Measurements from ENCODE around the gene SEMA3A.

Gene SEMA3A

GRCh38 chr7:84027678-84028077 is 166.9 kb downstream of the SEMA3A start:
- DNase-seq (ENCODE audit: low spot score): no peak
- no peak for TF ChIP-seq CTCF (IDR thresholded peaks at IDR 0.05; ENCODE audit: extremely low read depth, insufficient read depth, missing control alignments)
- in situ Hi-C loops (cut with MboI; ENCODE audit: low pct_unique_long_range_greater_than_20kb, low sequenced_read_pairs, unreplicated experiment): no loop called here

GRCh38 chr7:84025332-84025927 is 169.2 kb downstream of the SEMA3A start:
- no peak for TF ChIP-seq CTCF (IDR thresholded peaks at IDR 0.05; ENCODE audit: extremely low read depth, insufficient read depth, missing control alignments)
- no peak for DNase-seq (ENCODE audit: low spot score)
- in situ Hi-C loops (cut with MboI; ENCODE audit: low pct_unique_long_range_greater_than_20kb, low sequenced_read_pairs, unreplicated experiment): no loop called here

GRCh38 chr7:84022684-84023308 is 171.8 kb downstream of the SEMA3A start:
- no peak for TF ChIP-seq CTCF (IDR thresholded peaks at IDR 0.05; ENCODE audit: extremely low read depth, insufficient read depth, missing control alignments)
- DNase-seq (ENCODE audit: low spot score): no peak
- in situ Hi-C loops (cut with MboI; ENCODE audit: low pct_unique_long_range_greater_than_20kb, low sequenced_read_pairs, unreplicated experiment): no loop called here

- in situ Hi-C loops (cut with MboI; ENCODE audit: low pct_unique_long_range_greater_than_20kb, low sequenced_read_pairs, unreplicated experiment): no loop called here
- DNase-seq (ENCODE audit: low spot score): no peak
- no peak for TF ChIP-seq CTCF (IDR thresholded peaks at IDR 0.05; ENCODE audit: extremely low read depth, insufficient read depth, missing control alignments)
These were observed 172.6 kb downstream of the SEMA3A start for GRCh38 chr7:84022009-84022408.

GRCh38 chr7:84021292-84021908 is 173.2 kb downstream of the SEMA3A start:
- in situ Hi-C loops (cut with MboI; ENCODE audit: low pct_unique_long_range_greater_than_20kb, low sequenced_read_pairs, unreplicated experiment): no loop called here
- TF ChIP-seq CTCF (IDR thresholded peaks at IDR 0.05; ENCODE audit: extremely low read depth, insufficient read depth, missing control alignments): no peak
- DNase-seq (ENCODE audit: low spot score): no peak

- no peak for DNase-seq (ENCODE audit: low spot score)
- in situ Hi-C loops (cut with MboI; ENCODE audit: low pct_unique_long_range_greater_than_20kb, low sequenced_read_pairs, unreplicated experiment): no loop called here
- no peak for TF ChIP-seq CTCF (IDR thresholded peaks at IDR 0.05; ENCODE audit: extremely low read depth, insufficient read depth, missing control alignments)
These were observed 176.9 kb downstream of the SEMA3A start for GRCh38 chr7:84017651-84018050.
